ENCODE data around the gene SLC25A21.
"Not testable (repeated sequence)": the region's sequence is repeated elsewhere in the genome, so short reads cannot be mapped to it uniquely, and the experiment has no call there.

Gene SLC25A21

DNA sequence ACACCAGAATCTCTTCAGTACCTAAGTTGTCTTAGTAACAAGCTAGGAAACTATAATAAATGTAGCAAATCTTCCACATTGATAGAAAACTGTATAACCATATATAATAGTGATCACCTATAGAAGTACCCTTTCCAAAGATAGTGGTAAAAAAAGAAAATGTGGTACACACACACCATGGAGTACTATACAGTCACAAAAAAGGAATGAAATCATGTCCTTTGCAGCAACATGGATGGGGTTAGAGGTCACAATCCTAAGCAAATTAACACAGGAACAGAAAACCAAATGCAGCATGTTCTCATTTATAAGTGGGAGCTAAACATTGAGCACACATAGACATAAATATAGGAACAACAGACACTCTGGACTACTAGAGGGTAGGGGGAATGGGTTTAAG is 90.5 kb downstream of the SLC25A21 start:
- no peak overlapping the region for H3K4me2 ChIP-seq (ENCODE audit: low read length)
- no peak overlapping the region for H3K4me3 ChIP-seq (ENCODE audit: low read length)
- no peaks in the 10 kb centered on the region for H3K4me1 ChIP-seq (ENCODE audit: control insufficient read depth, insufficient read depth, low read length)
- H3K9ac ChIP-seq (ENCODE audit: low read depth, low read length) = no peak overlapping the region
- H3K36me3 ChIP-seq (ENCODE audit: insufficient read depth, low read length) = no peaks in the 10 kb centered on the region
- H3K9me3 ChIP-seq (replicated peaks; ENCODE audit: low read length) = no peaks in the 10 kb centered on the region
- no peaks in the 10 kb centered on the region for H3K27me3 ChIP-seq (ENCODE audit: control insufficient read depth, insufficient read depth, low read length)

- Histone ChIP-seq H3K4me3 (ENCODE audit: low read length) (no peak overlapping the region), H3K27me3 (ENCODE audit: control insufficient read depth, insufficient read depth, low read length) (no peaks in the 10 kb centered on the region)
Measured at GRCh38 chr14:37081218-37081617, 91.2 kb downstream of the SLC25A21 start.

GRCh38 chr14:37078131-37078530 is 94.3 kb downstream of the SLC25A21 start:
- H3K4me2 ChIP-seq (ENCODE audit: low read length) = no peak overlapping the region
- no peaks in the 10 kb centered on the region for H3K36me3 ChIP-seq (ENCODE audit: insufficient read depth, low read length)
- H3K4me1 ChIP-seq (ENCODE audit: control insufficient read depth, insufficient read depth, low read length) = no peaks in the 10 kb centered on the region
- no peak overlapping the region for H3K9ac ChIP-seq (ENCODE audit: low read depth, low read length)
- no peaks in the 10 kb centered on the region for H3K9me3 ChIP-seq (replicated peaks; ENCODE audit: low read length)
- H3K27me3 ChIP-seq (ENCODE audit: control insufficient read depth, insufficient read depth, low read length) = no peaks in the 10 kb centered on the region
- no peak overlapping the region for H3K4me3 ChIP-seq (ENCODE audit: low read length)

More at GRCh38 chr14:37081218-37081617, 91.2 kb downstream of the SLC25A21 start:
- Histone ChIP-seq H3K9ac (ENCODE audit: low read depth, low read length) (no peak overlapping the region), H3K9me3 (replicated peaks; ENCODE audit: low read length) (no peaks in the 10 kb centered on the region), H3K4me1 (ENCODE audit: control insufficient read depth, insufficient read depth, low read length) (no peaks in the 10 kb centered on the region), H3K4me2 (ENCODE audit: low read length) (no peak overlapping the region), H3K36me3 (ENCODE audit: insufficient read depth, low read length) (no peaks in the 10 kb centered on the region)

GRCh38 chr14:37074320-37074719 is 98.1 kb downstream of the SLC25A21 start:
- not testable (repeated sequence) for H3K36me3 ChIP-seq (ENCODE audit: insufficient read depth, low read length); H3K9me3 ChIP-seq (replicated peaks; ENCODE audit: low read length); H3K4me3 ChIP-seq (ENCODE audit: low read length); H3K27me3 ChIP-seq (ENCODE audit: control insufficient read depth, insufficient read depth, low read length); H3K4me2 ChIP-seq (ENCODE audit: low read length); H3K9ac ChIP-seq (ENCODE audit: low read depth, low read length)
- peaks cover 14% of the 10 kb centered on the region for H3K4me1 ChIP-seq (ENCODE audit: control insufficient read depth, insufficient read depth, low read length)

DNA sequence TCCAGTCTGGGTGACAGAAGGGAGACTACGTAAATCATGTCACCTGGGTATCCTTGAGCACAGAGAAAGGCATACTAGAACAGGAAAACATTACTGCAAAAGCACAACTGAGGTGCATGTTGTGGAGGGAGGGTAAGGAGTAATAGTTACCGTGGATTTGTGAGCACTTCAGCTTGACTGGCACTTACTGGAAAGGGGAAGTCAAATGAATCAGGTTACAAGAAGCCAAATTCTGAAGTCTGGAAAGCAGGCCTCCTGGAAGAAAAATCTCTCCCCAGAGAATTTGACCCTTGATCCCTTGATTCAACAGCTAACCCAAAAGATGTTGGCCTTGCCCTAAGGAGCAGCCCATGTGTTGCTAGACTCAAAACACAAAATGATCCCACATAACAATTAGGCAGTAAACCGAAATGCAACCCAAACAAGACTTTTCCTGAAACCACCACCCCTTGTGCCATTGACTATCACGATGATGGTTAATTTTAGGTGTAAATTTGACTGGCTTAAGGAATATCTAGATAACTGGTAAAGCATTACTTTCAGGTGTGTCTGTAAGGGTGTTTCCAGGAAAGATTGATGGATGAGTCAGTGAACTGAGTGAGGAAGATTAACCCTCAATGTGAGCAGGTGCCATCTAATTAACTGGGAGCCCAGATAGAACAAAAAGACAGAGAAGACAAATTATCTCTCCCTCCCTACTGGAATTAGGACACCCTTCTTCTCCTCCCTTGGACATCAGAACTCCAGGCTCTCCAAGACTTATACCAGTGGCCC is 108.8 kb downstream of the SLC25A21 start:
- H3K9me3 ChIP-seq (replicated peaks; ENCODE audit: low read length) = no peaks in the 10 kb centered on the region
- no peaks in the 10 kb centered on the region for H3K27me3 ChIP-seq (ENCODE audit: control insufficient read depth, insufficient read depth, low read length)
- H3K4me2 ChIP-seq (ENCODE audit: low read length) = no peak overlapping the region
- no peaks in the 10 kb centered on the region for H3K36me3 ChIP-seq (ENCODE audit: insufficient read depth, low read length)
- peaks cover 4% of the 10 kb centered on the region for H3K4me1 ChIP-seq (ENCODE audit: control insufficient read depth, insufficient read depth, low read length)
- H3K4me3 ChIP-seq (ENCODE audit: low read length) = no peak overlapping the region
- H3K9ac ChIP-seq (ENCODE audit: low read depth, low read length) = no peak overlapping the region

DNA sequence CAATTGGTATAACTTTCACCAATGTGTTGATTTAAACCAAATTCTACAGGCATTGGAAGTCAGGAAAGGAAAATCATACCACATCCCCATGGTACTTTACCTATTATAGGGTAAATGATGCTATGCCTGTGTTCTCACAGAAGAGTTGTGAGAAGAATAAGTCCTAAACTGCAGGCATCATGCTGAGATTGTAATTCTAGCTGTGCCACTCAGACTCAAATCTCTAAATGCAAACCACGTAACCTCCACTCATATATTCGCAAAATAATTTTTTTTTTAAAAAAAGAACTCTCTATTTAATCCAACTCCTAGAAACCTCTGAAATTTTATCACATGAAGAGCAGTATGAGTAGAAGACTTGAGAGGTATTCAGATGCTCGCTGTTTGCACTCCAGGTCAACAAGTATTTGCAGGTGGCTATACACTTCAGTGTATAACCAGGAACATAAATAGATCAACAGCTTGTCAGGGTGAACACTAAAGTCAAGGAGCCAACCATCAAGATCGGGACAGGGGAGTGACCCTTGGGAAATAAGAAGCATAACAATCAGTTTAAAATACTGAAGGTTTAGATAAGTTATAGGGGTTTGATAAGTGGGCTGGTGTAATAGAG is 110.1 kb downstream of the SLC25A21 start:
- Histone ChIP-seq H3K36me3 (ENCODE audit: insufficient read depth, low read length) (no peaks in the 10 kb centered on the region), H3K4me2 (ENCODE audit: low read length) (no peak overlapping the region), H3K9me3 (replicated peaks; ENCODE audit: low read length) (no peaks in the 10 kb centered on the region), H3K27me3 (ENCODE audit: control insufficient read depth, insufficient read depth, low read length) (no peaks in the 10 kb centered on the region), H3K9ac (ENCODE audit: low read depth, low read length) (no peak overlapping the region), H3K4me3 (ENCODE audit: low read length) (no peak overlapping the region), H3K4me1 (ENCODE audit: control insufficient read depth, insufficient read depth, low read length) (peaks cover 5% of the 10 kb centered on the region)

DNA sequence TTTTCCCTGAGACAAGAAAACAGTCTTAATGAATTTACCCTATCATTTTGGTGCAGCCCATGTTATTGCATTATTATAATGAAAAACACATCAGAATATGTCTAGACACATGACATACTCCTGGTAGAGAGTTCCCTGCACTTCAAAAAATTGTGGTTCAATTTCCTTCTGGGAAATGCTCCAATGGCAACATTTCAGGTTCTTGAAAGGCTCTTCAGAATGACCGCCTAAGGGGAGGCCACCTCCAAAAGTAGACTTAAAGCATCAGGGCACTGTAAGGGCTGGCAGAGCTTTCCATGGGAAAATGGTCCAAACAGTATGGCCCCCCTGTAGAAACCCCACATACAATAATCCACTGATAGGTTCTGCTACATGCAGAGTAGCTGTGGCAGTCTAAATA is 110.7 kb downstream of the SLC25A21 start:
- Histone ChIP-seq H3K9me3 (replicated peaks; ENCODE audit: low read length) (no peaks in the 10 kb centered on the region), H3K4me3 (ENCODE audit: low read length) (no peak overlapping the region), H3K9ac (ENCODE audit: low read depth, low read length) (no peak overlapping the region), H3K4me1 (ENCODE audit: control insufficient read depth, insufficient read depth, low read length) (peaks cover 11% of the 10 kb centered on the region), H3K4me2 (ENCODE audit: low read length) (no peak overlapping the region), H3K27me3 (ENCODE audit: control insufficient read depth, insufficient read depth, low read length) (no peaks in the 10 kb centered on the region), H3K36me3 (ENCODE audit: insufficient read depth, low read length) (no peaks in the 10 kb centered on the region)

- peaks cover 15% of the 10 kb centered on the region for H3K4me1 ChIP-seq (ENCODE audit: control insufficient read depth, insufficient read depth, low read length)
- no peak overlapping the region for H3K9ac ChIP-seq (ENCODE audit: low read depth, low read length)
- H3K9me3 ChIP-seq (replicated peaks; ENCODE audit: low read length) = no peaks in the 10 kb centered on the region
- no peak overlapping the region for H3K4me3 ChIP-seq (ENCODE audit: low read length)
- no peaks in the 10 kb centered on the region for H3K36me3 ChIP-seq (ENCODE audit: insufficient read depth, low read length)
- H3K4me2 ChIP-seq (ENCODE audit: low read length) = no peak overlapping the region
- H3K27me3 ChIP-seq (ENCODE audit: control insufficient read depth, insufficient read depth, low read length) = no peaks in the 10 kb centered on the region
Measured at GRCh38 chr14:37060496-37061260, 111.7 kb downstream of the SLC25A21 start.

GRCh38 chr14:37057776-37058175 is 114.6 kb downstream of the SLC25A21 start:
- Histone ChIP-seq H3K4me1 (ENCODE audit: control insufficient read depth, insufficient read depth, low read length) (peaks cover 11% of the 10 kb centered on the region), H3K36me3 (ENCODE audit: insufficient read depth, low read length) (no peaks in the 10 kb centered on the region), H3K4me3 (ENCODE audit: low read length) (no peak overlapping the region), H3K27me3 (ENCODE audit: control insufficient read depth, insufficient read depth, low read length) (no peaks in the 10 kb centered on the region), H3K9ac (ENCODE audit: low read depth, low read length) (no peak overlapping the region), H3K9me3 (replicated peaks; ENCODE audit: low read length) (no peaks in the 10 kb centered on the region), H3K4me2 (ENCODE audit: low read length) (no peak overlapping the region)

GRCh38 chr14:37056473-37056872 is 115.9 kb downstream of the SLC25A21 start:
- Histone ChIP-seq H3K36me3 (ENCODE audit: insufficient read depth, low read length) (no peaks in the 10 kb centered on the region), H3K4me3 (ENCODE audit: low read length) (no peak overlapping the region), H3K9ac (ENCODE audit: low read depth, low read length) (peak overlapping the region; percentile 34), H3K4me2 (ENCODE audit: low read length) (peak overlapping the region; percentile 28), H3K9me3 (replicated peaks; ENCODE audit: low read length) (no peaks in the 10 kb centered on the region), H3K4me1 (ENCODE audit: control insufficient read depth, insufficient read depth, low read length) (peaks cover 12% of the 10 kb centered on the region), H3K27me3 (ENCODE audit: control insufficient read depth, insufficient read depth, low read length) (no peaks in the 10 kb centered on the region)

- no peak overlapping the region for H3K9ac ChIP-seq (ENCODE audit: low read depth, low read length)
- no peak overlapping the region for H3K4me2 ChIP-seq (ENCODE audit: low read length)
- H3K4me3 ChIP-seq (ENCODE audit: low read length) = no peak overlapping the region
- no peaks in the 10 kb centered on the region for H3K36me3 ChIP-seq (ENCODE audit: insufficient read depth, low read length)
- peaks cover 17% of the 10 kb centered on the region for H3K4me1 ChIP-seq (ENCODE audit: control insufficient read depth, insufficient read depth, low read length)
- no peaks in the 10 kb centered on the region for H3K27me3 ChIP-seq (ENCODE audit: control insufficient read depth, insufficient read depth, low read length)
- H3K9me3 ChIP-seq (replicated peaks; ENCODE audit: low read length) = no peaks in the 10 kb centered on the region
Measured at GRCh38 chr14:37054869-37055268, 117.5 kb downstream of the SLC25A21 start.
